Measurements from ENCODE around the gene CSPG4. TPM values are rescaled to one million over a fixed set of nuclear protein-coding genes. Genes with fewer than 3 reads are reported as not detected.

Gene CSPG4
- polyA plus RNA-seq, 1 experiment = 24.1 TPM

DNA sequence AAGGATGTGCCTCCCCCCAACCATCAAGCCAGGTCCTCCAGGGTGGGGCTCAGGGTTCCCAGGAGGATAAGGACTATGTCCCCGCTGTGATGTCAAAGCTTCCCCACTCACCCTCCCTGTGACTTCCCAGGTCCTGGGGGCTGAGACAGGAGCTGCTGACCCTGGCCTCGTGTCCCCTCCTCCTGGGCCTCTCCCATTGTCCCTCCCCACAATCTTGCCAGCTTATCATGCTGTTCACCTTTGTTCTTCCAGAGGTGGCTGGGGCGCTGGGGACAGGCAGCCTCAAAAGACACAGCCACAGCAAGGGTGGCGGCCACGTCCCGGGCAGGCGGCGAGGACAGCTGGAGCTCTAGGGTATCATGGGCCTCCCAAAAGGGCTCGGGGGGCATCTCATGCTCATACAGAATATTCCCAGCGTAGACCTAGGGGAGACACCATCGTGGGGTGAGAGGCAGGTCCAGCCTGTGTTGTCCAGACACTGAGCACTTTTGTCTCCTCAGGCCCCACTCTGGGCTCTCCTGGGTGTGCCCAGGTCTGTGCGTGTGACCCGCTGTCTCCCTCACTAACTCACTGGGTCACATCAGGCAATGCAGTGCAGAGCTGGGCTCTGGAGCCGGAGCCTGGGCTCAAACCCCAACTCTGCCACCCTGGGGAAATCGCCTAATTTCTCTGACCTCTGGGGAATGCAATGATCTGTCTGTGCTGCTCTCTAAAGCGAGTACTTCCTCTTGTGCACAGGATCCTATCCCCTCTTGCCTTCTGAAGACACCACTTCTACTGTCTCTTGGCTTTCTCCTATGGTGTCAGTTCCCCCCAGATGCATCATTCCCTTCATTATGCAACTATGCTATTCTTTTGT is 35.0 kb downstream of the CSPG4 start:
- no peak for DNase-seq (ENCODE audit: low read depth)

DNA sequence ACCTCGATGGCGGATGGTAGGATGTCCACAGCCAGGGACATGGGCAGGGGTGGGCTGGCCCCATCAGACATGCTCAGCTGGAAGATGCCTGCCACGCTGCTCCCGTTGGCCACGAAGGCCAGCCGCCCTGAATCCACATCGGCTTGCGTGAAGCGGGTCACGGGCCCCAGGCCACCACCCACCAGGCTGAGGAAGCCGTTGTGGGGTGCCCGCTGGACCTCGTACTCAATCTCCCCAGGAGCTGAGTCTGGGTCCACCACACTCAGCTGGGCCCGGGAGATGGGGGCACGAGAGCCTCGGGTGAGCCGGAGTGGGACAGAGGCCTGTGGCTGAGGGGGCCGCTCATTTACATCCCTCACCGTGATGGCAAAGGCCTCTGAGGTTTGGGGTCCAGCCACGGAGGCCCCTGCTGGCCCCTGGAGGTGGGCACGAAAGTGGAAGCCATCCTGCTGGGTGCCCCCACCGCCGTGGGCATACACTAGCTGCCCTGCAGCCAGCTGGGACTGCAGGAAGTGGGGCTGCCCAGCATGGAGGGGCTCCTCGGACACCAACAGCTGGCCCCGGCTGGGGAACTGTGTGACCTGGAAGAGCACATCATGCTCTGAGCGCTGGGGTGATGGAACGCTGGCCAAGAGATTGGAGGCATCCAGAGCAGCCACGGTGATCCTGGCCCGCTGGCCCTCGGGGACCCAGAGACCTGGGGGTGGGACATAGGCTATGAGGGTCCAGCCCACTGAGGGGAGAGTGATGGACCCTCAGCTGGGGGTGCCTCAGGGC is 35.8 kb downstream of the CSPG4 start:
- no peaks in the 10 kb centered on the region for H3K27me3 ChIP-seq (ENCODE audit: control insufficient read depth, insufficient read depth, low read length)
- no peak overlapping the region for H3K4me3 ChIP-seq (ENCODE audit: low read depth, low read length)
- TF ChIP-seq, protein P1, sequence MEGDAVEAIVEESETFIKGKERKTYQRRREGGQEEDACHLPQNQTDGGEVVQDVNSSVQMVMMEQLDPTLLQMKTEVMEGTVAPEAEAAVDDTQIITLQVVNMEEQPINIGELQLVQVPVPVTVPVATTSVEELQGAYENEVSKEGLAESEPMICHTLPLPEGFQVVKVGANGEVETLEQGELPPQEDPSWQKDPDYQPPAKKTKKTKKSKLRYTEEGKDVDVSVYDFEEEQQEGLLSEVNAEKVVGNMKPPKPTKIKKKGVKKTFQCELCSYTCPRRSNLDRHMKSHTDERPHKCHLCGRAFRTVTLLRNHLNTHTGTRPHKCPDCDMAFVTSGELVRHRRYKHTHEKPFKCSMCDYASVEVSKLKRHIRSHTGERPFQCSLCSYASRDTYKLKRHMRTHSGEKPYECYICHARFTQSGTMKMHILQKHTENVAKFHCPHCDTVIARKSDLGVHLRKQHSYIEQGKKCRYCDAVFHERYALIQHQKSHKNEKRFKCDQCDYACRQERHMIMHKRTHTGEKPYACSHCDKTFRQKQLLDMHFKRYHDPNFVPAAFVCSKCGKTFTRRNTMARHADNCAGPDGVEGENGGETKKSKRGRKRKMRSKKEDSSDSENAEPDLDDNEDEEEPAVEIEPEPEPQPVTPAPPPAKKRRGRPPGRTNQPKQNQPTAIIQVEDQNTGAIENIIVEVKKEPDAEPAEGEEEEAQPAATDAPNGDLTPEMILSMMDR (IDR thresholded peaks at IDR 0.05; ENCODE audit: insufficient read depth, low read depth, low read length) = no peak
- ChIA-PET POLR2A (no interaction called here), CTCF (interaction anchor here (0.7 to 2.9 kb wide), 8 partner anchors 8 to 125 kb away, joined by 3 to 17 read pairs (median 4); partner anchors contain the start of gene SNX33)
- no peak for DNase-seq (ENCODE audit: low read depth)
- peaks cover 22% of the 10 kb centered on the region for H3K36me3 ChIP-seq (ENCODE audit: control insufficient read depth, insufficient read depth, low read length)

More for the DNA sequence above, 35.0 kb downstream of the CSPG4 start:
- TF ChIP-seq, protein P1 (IDR thresholded peaks at IDR 0.05; ENCODE audit: insufficient read depth, low read depth, low read length) = no peak
- CTCF ChIA-PET = interaction anchor here (0.8 to 1.5 kb wide), 5 partner anchors 9 to 132 kb away, joined by 3 to 8 read pairs (median 4); partner anchors contain the start of gene SNX33
- POLR2A ChIA-PET = no interaction called here
- Histone ChIP-seq H3K36me3 (ENCODE audit: control insufficient read depth, insufficient read depth, low read length) (peaks cover 28% of the 10 kb centered on the region), H3K27me3 (ENCODE audit: control insufficient read depth, insufficient read depth, low read length) (no peaks in the 10 kb centered on the region), H3K4me3 (ENCODE audit: low read depth, low read length) (no peak overlapping the region)

DNA sequence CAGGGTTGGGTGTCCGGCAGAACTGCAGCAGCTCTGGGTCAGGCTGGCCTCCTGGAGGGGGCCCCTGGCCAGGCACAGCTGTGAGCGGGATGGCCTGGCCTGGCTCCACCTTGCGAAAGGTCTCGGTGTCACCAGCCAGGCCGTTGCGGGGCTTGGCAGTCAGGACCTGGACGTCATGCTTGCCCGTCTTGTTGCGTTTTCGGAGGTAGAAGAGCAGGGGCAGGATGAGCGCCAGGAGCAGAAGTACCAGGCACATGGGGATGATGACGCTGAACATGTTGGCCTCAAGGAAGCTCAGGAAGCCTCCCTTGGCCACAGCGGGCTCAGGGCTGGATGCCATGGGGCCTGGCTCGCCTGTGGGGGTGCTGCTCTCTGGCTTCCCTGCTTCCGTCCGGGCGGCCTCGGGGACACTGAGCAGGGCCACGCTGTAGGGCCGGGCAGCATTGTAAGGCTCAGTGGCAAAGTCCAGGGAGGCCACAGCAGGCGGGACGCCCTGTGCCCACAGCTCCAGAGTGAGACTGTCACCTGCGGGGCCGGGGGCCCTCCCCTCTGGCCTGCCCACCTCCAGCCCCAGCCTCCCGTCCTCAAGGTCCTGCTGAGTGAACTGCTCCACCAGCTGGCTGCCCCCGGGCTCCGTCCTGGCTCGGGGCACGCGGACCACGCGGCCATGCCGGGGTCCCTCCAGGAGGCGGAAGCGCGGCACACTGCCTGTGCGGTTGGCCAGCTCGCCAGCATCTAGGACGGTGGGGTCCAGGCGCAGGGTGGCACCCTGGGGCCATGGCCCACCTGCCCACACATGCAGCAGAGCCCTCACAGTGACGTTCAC is 36.9 kb downstream of the CSPG4 start:
- no peaks in the 10 kb centered on the region for H3K27me3 ChIP-seq (ENCODE audit: control insufficient read depth, insufficient read depth, low read length)
- TF ChIP-seq, protein P1 (IDR thresholded peaks at IDR 0.05; ENCODE audit: insufficient read depth, low read depth, low read length) = no peak
- H3K36me3 ChIP-seq (ENCODE audit: control insufficient read depth, insufficient read depth, low read length) = peaks cover 22% of the 10 kb centered on the region
- ChIA-PET POLR2A (interaction anchor here (1.2 kb wide), 1 partner anchor 15 kb away, joined by 3 read pairs; no protein-coding TSS in a partner anchor), CTCF (interaction anchor here (0.8 to 2.9 kb wide), 6 partner anchors 10 to 167 kb away, joined by 3 to 17 read pairs (median 4); partner anchors contain the start of gene IMP3)
- H3K4me3 ChIP-seq (ENCODE audit: low read depth, low read length) = no peak overlapping the region
- no peak for DNase-seq (ENCODE audit: low read depth)

DNA sequence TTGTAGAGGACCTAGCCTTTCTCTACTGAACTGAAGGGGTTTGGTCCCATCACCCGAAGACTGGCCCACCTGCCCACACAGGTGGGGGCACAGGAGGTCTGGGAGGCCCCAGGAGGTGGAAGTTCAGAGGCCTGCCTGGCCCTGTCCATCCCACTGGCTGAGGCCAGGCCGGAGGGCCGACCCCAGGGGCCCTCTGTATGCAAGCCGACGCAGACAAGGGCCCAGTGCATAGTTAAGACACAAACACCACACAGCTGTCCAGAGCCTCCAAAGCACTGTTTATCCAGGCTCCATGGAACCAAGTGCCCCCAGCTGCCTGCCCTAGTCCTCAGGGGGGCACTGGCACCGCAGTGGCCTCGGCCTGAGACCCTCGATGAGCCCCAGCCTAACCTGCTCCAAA is 38.3 kb downstream of the CSPG4 start:
- ChIA-PET CTCF (interaction anchor here (1.0 to 3.8 kb wide), 6 partner anchors 9 to 166 kb away, joined by 4 to 18 read pairs (median 5); partner anchors contain the start of gene IMP3), POLR2A (no interaction called here)
- H3K36me3 ChIP-seq (ENCODE audit: control insufficient read depth, insufficient read depth, low read length) = peaks cover 19% of the 10 kb centered on the region
- TF ChIP-seq, protein P1 (IDR thresholded peaks at IDR 0.05; ENCODE audit: insufficient read depth, low read depth, low read length) = no peak
- DNase-seq (ENCODE audit: low read depth) = no peak
- no peak overlapping the region for H3K4me3 ChIP-seq (ENCODE audit: low read depth, low read length)
- H3K27me3 ChIP-seq (ENCODE audit: control insufficient read depth, insufficient read depth, low read length) = no peaks in the 10 kb centered on the region

Data from BJ (cell line).